GM19351 (cell line): ENCODE results near the gene SYNE1.
"Not testable (repeated sequence)": the region's sequence is repeated elsewhere in the genome, so short reads cannot be mapped to it uniquely, and the experiment has no call there.

Experiments used
- ATAC-seq: cut with Tn5 transposase; IDR thresholded peaks from one replicate; pipeline ENCODE4 v1.9.1; 2021; ENCODE audit warnings: mild to moderate bottlenecking, moderate library complexity; ENCODE audit not compliant: unreplicated experiment

SYNE1 gene

GRCh38 chr6:152571089-152571488 lies 66.1 kb downstream of the SYNE1 start:
- no peak for ATAC-seq

GRCh38 chr6:152566103-152566875 lies 70.9 kb downstream of the SYNE1 start:
- ATAC-seq: no peak

GRCh38 chr6:152563177-152563576 lies 74.0 kb downstream of the SYNE1 start:
- ATAC-seq: no peak

- not testable (repeated sequence) for ATAC-seq
These were observed 78.4 kb downstream of the SYNE1 start for GRCh38 chr6:152558798-152559197.

GRCh38 chr6:152557502-152557901 lies 79.7 kb downstream of the SYNE1 start:
- no peak for ATAC-seq

GRCh38 chr6:152554851-152555250 lies 82.3 kb downstream of the SYNE1 start:
- no peak for ATAC-seq

GRCh38 chr6:152552616-152553209 lies 84.4 kb downstream of the SYNE1 start:
- ATAC-seq: peak; percentile 95

- ATAC-seq: no peak
These were observed 93.6 kb downstream of the SYNE1 start for GRCh38 chr6:152543519-152543918.

GRCh38 chr6:152540381-152540780 lies 96.8 kb downstream of the SYNE1 start:
- no peak for ATAC-seq

- no peak for ATAC-seq
These were observed 102.6 kb downstream of the SYNE1 start for GRCh38 chr6:152534541-152534940.

GRCh38 chr6:152532556-152533422 lies 104.4 kb downstream of the SYNE1 start:
- ATAC-seq: no peak

- no peak for ATAC-seq
These were observed 105.5 kb downstream of the SYNE1 start for GRCh38 chr6:152531659-152532058.

GRCh38 chr6:152529369-152529768 lies 107.8 kb downstream of the SYNE1 start:
- ATAC-seq: no peak

GRCh38 chr6:152514120-152514519 lies 123.0 kb downstream of the SYNE1 start:
- not testable (repeated sequence) for ATAC-seq

GRCh38 chr6:152509916-152510315 lies 127.2 kb downstream of the SYNE1 start:
- ATAC-seq: no peak

GRCh38 chr6:152508477-152508876 lies 128.7 kb downstream of the SYNE1 start:
- no peak for ATAC-seq

- ATAC-seq: no peak
These were observed 133.6 kb downstream of the SYNE1 start for GRCh38 chr6:152503546-152503945.

- no peak for ATAC-seq
These were observed 134.6 kb downstream of the SYNE1 start for GRCh38 chr6:152502421-152503188.

- ATAC-seq: no peak
These were observed 137.2 kb downstream of the SYNE1 start for GRCh38 chr6:152499931-152500330.

- no peak for ATAC-seq
These were observed 140.4 kb downstream of the SYNE1 start for GRCh38 chr6:152496731-152497130.

GRCh38 chr6:152495456-152495855 lies 141.7 kb downstream of the SYNE1 start:
- not testable (repeated sequence) for ATAC-seq
